Panc1 (cell line): ENCODE results near the gene RIN1. TPM values are rescaled to one million over a fixed set of nuclear protein-coding genes. Genes with fewer than 3 reads are reported as not detected.

ENCODE experiments used
- ATAC-seq: fragments of 200-7000 bp; cut with Tn5 transposase; 2 replicates; pipeline ENCODE4 v1.9.1; 2020; ENCODE audit warnings: mild to moderate bottlenecking, moderate library complexity
- BruUV-seq: library from RNA; stranded (reverse); fragments of 400-500 nt; replicated peaks from 2 replicates; lab custom pipeline; 2021; lab: Mats Ljungman, UMichigan
- CTCF ChIA-PET: fragments of 300-600 bp; sonication (Branson Sonifier 250); formaldehyde crosslinking; loops from one replicate; lab custom pipeline; 2022; ENCODE audit warnings: antibody characterized with exemption; lab: Charles Lee
- POLR2A ChIA-PET: fragments of 300-600 bp; sonication (Branson Sonifier 250); formaldehyde crosslinking; loops from one replicate; lab custom pipeline; 2022; ENCODE audit warnings: antibody characterized with exemption; lab: Charles Lee
- DNase-seq: peaks from one replicate; pipeline ENCODE4 v3.0.0-alpha.2; 2010; ENCODE audit warnings: low read depth, low spot score
- H3K27ac ChIP-seq: 2 replicates; pipeline ENCODE4 v1.5.1; 2011; ENCODE audit warnings: mild to moderate bottlenecking, low read length, inconsistent platforms
- H3K27me3 ChIP-seq: fragments of 200-500 bp; sonication (Bioruptor generic); 2 replicates; pipeline ENCODE4 v1.6.0; 2014; ENCODE audit warnings: low read length, inconsistent platforms; ENCODE audit not compliant: control insufficient read depth, insufficient read depth
- H3K36me3 ChIP-seq: fragments of 200-500 bp; sonication (Bioruptor generic); 2 replicates; pipeline ENCODE4 v1.5.1; 2014; ENCODE audit warnings: inconsistent platforms, mild to moderate bottlenecking, low read length, moderate library complexity; ENCODE audit not compliant: control insufficient read depth, insufficient read depth
- H3K4me1 ChIP-seq: 2 replicates; pipeline ENCODE4 v1.5.1; 2011; ENCODE audit warnings: inconsistent platforms, mild to moderate bottlenecking, low read length, moderate library complexity; ENCODE audit not compliant: control insufficient read depth, insufficient read depth
- H3K4me3 ChIP-seq, 2 experiments: 2 replicates each; pipeline ENCODE4 v1.5.1; 2011 to 2012; ENCODE audit warnings: low read depth in 2 of 2, low read length in 2 of 2, mild to moderate bottlenecking in 2 of 2, inconsistent platforms in 1 of 2, moderate library complexity in 1 of 2
- H3K9me3 ChIP-seq: fragments of 200-500 bp; sonication (Bioruptor generic); 2 replicates; pipeline ENCODE4 v1.5.1; 2014; ENCODE audit warnings: low read depth, mild to moderate bottlenecking, inconsistent platforms, low read length, moderate library complexity; ENCODE audit not compliant: control insufficient read depth, insufficient read depth
- CTCF ChIP-seq: fragments of 450-650 bp; IDR thresholded peaks from 2 replicates; pipeline ENCODE4 v1.5.1; 2017; ENCODE audit warnings: mild to moderate bottlenecking
- POLR2AphosphoS5 ChIP-seq: IDR thresholded peaks from 2 replicates; pipeline ENCODE4 v1.6.1; 2012; ENCODE audit warnings: mild to moderate bottlenecking, low read depth, low read length, moderate library complexity
- REST ChIP-seq, 2 experiments: IDR thresholded peaks; 2 replicates each; pipeline ENCODE4 v1.6.1; 2011 to 2012; ENCODE audit warnings: low read depth in 2 of 2, control low read depth in 1 of 2, low read length in 1 of 2, mild to moderate bottlenecking in 1 of 2, moderate library complexity in 1 of 2; ENCODE audit not compliant: insufficient read depth in 1 of 2
- SIN3A ChIP-seq: IDR thresholded peaks from 2 replicates; pipeline ENCODE4 v1.6.1; 2012; ENCODE audit warnings: low read depth, mild to moderate bottlenecking, low read length, moderate library complexity, borderline replicate concordance; ENCODE audit not compliant: insufficient read depth
- TCF7L2 ChIP-seq: IDR thresholded peaks from 2 replicates; pipeline ENCODE4 v1.6.1; 2011; ENCODE audit warnings: mild to moderate bottlenecking, low read depth, low read length, inconsistent platforms
- in situ Hi-C: cut with HindIII; loops from 2 replicates; pipeline ENCODE4 v1.10.0; 2016; ENCODE audit warnings: low sequenced_read_pairs, low pct_unique_long_range_greater_than_20kb
- intact Hi-C: fragments of 100-400 bp; cut with micrococcal nuclease; formaldehyde crosslinking; loops from one replicate; pipeline ENCODE4 v1.10.0; 2022; ENCODE audit not compliant: unreplicated experiment
- total RNA-seq: library from RNA; stranded (reverse); gene quantifications from one replicate; pipeline ENCODE4 v1.2.1, GENCODE V29; 2021; ENCODE audit not compliant: unreplicated experiment

Gene RIN1
- total RNA-seq, 1 experiment from 2014 or later: 21.7 TPM

- in situ Hi-C loops: no loop called here
- no peak for ATAC-seq
- Histone ChIP-seq H3K27me3 (no peaks in the 10 kb centered on the region), H3K36me3 (no peaks in the 10 kb centered on the region), H3K9me3 (no peaks in the 10 kb centered on the region), H3K27ac (no peak overlapping the region), H3K4me3 (no peak overlapping the region), H3K4me1 (peaks cover 16% of the 10 kb centered on the region)
- ChIA-PET CTCF (no interaction called here), POLR2A (no interaction called here)
- BruUV-seq: no TSS peak
- TF ChIP-seq TCF7L2 (no peak), REST (IDR thresholded peaks at IDR 0.05; ENCODE audit: insufficient read depth in 1 of 2, low read depth in 2 of 2, low read length in 1 of 2) (no peak), SIN3A (no peak), POLR2AphosphoS5 (no peak)
- intact Hi-C loops: no loop called here
- DNase-seq: no peak
Measured at GRCh38 chr11:66323684-66324083, 12.6 kb downstream of the RIN1 start.

GRCh38 chr11:66322732-66323427 is 13.4 kb downstream of the RIN1 start:
- no peak overlapping the region for H3K4me3 ChIP-seq
- POLR2A ChIA-PET: interaction anchor here (0.7 kb wide), 1 partner anchor 12 kb away, joined by 3 read pairs; no protein-coding TSS in a partner anchor
- no peaks in the 10 kb centered on the region for H3K27me3 ChIP-seq
- CTCF ChIA-PET: no interaction called here
- ATAC-seq: no peak
- no peak for DNase-seq
- in situ Hi-C loops (no loop called here), intact Hi-C loops (no loop called here)
- H3K4me1 ChIP-seq: peaks cover 13% of the 10 kb centered on the region
- H3K9me3 ChIP-seq: no peaks in the 10 kb centered on the region
- H3K27ac ChIP-seq: no peak overlapping the region
- TF ChIP-seq REST (IDR thresholded peaks at IDR 0.05; ENCODE audit: insufficient read depth in 1 of 2, low read depth in 2 of 2, low read length in 1 of 2) (no peak), TCF7L2 (no peak), CTCF (no peak), POLR2AphosphoS5 (no peak), SIN3A (no peak)
- H3K36me3 ChIP-seq: no peaks in the 10 kb centered on the region
- BruUV-seq: no TSS peak
